IMR-90 (cell line): ENCODE data around the gene GABRA4. TPM values are rescaled to one million over a fixed set of nuclear protein-coding genes. Genes with fewer than 3 reads are reported as not detected.

Experiments
- ATAC-seq: fragments of 200-7000 bp; cut with Tn5 transposase; 2 replicates; pipeline ENCODE4 v1.9.1; 2020; ENCODE audit warnings: low read depth, mild to moderate bottlenecking, moderate library complexity
- BruUV-seq: library from RNA; stranded (reverse); fragments of 400-500 nt; replicated peaks from 2 replicates; lab custom pipeline; 2021; lab: Mats Ljungman, UMichigan
- CTCF ChIA-PET: fragments of 300-600 bp; formaldehyde crosslinking; extraction: SDS; loops from one replicate; lab custom pipeline; 2021; ENCODE audit warnings: antibody characterized with exemption; lab: Yijun Ruan, JAX
- POLR2A ChIA-PET: fragments of 300-600 bp; sonication (Branson Sonifier 250); formaldehyde crosslinking; loops from one replicate; lab custom pipeline; 2022; ENCODE audit warnings: antibody characterized with exemption; ENCODE audit not compliant: unreplicated experiment; lab: Charles Lee
- DNase-seq: peaks from one replicate; pipeline ENCODE4 v3.0.0; 2013
- H2AFZ ChIP-seq: replicated peaks from 2 replicates; pipeline ENCODE3; 2013; ENCODE audit warnings: low read length, mild to moderate bottlenecking; ENCODE audit not compliant: poor library complexity
- H2AK5ac ChIP-seq: 2 replicates; pipeline ENCODE4 v1.6.1; 2013; ENCODE audit warnings: low read depth, low read length, inconsistent platforms
- H2AK9ac ChIP-seq: replicated peaks from 2 replicates; pipeline ENCODE3; 2013; ENCODE audit warnings: mild to moderate bottlenecking, low read depth, low read length, moderate library complexity; ENCODE audit not compliant: poor library complexity
- H2BK120ac ChIP-seq: 2 replicates; pipeline ENCODE4 v1.6.1; 2013; ENCODE audit warnings: low read depth, low read length, inconsistent platforms
- H2BK15ac ChIP-seq: 3 replicates; pipeline ENCODE4 v1.6.1; 2013; ENCODE audit warnings: low read depth, low read length, inconsistent platforms
- H2BK20ac ChIP-seq: 2 replicates; pipeline ENCODE4 v1.6.1; 2013; ENCODE audit warnings: low read depth, mild to moderate bottlenecking, inconsistent platforms, low read length, moderate library complexity
- H2BK5ac ChIP-seq: 2 replicates; pipeline ENCODE4 v1.6.1; 2013; ENCODE audit warnings: mild to moderate bottlenecking, low read depth, low read length, inconsistent platforms; ENCODE audit not compliant: poor library complexity, severe bottlenecking
- H3K14ac ChIP-seq: replicated peaks from 2 replicates; pipeline ENCODE4 v1.6.1; 2013; ENCODE audit warnings: low read depth, low read length, inconsistent platforms
- H3K18ac ChIP-seq: 2 replicates; pipeline ENCODE4 v1.6.1; 2013; ENCODE audit warnings: low read depth, low read length, control low read depth
- H3K23ac ChIP-seq: 2 replicates; pipeline ENCODE4 v1.6.1; 2013; ENCODE audit warnings: low read depth, low read length, inconsistent platforms
- H3K27ac ChIP-seq: 2 replicates; pipeline ENCODE4 v1.5.1; 2013; ENCODE audit warnings: mild to moderate bottlenecking, control low read depth, low read length; ENCODE audit not compliant: insufficient read depth
- H3K27me3 ChIP-seq: 2 replicates; pipeline ENCODE4 v1.6.1; 2013; ENCODE audit warnings: low read length; ENCODE audit not compliant: control insufficient read depth, insufficient read depth
- H3K36me3 ChIP-seq: 2 replicates; pipeline ENCODE4 v1.6.1; 2013; ENCODE audit warnings: low read length, mixed read lengths; ENCODE audit not compliant: control insufficient read depth, insufficient read depth
- H3K4ac ChIP-seq: 2 replicates; pipeline ENCODE4 v1.6.1; 2013; ENCODE audit warnings: low read depth, low read length, inconsistent platforms
- H3K4me1 ChIP-seq: 2 replicates; pipeline ENCODE4 v1.6.1; 2013; ENCODE audit warnings: low read length, mixed read lengths; ENCODE audit not compliant: control insufficient read depth, insufficient read depth
- H3K4me2 ChIP-seq: 2 replicates; pipeline ENCODE4 v1.6.1; 2013; ENCODE audit warnings: low read depth, mild to moderate bottlenecking, control low read depth, low read length, moderate library complexity
- H3K4me3 ChIP-seq: 2 replicates; pipeline ENCODE4 v1.5.1; 2013; ENCODE audit warnings: low read depth, mild to moderate bottlenecking, control low read depth, low read length, moderate library complexity; ENCODE audit not compliant: insufficient read depth
- H3K56ac ChIP-seq: 2 replicates; pipeline ENCODE4 v1.6.1; 2013; ENCODE audit warnings: low read length, inconsistent platforms; ENCODE audit not compliant: insufficient read depth; ENCODE audit errors: extremely low read depth
- H3K79me1 ChIP-seq, 2 experiments: 2 replicates each; pipeline ENCODE4 v1.6.1; 2013; ENCODE audit warnings: low read length in 2 of 2, inconsistent platforms in 1 of 2, low read depth in 1 of 2
- H3K9ac ChIP-seq: 2 replicates; pipeline ENCODE4 v1.6.1; 2013; ENCODE audit warnings: low read depth, low read length, control low read depth
- H3K9me1 ChIP-seq: 2 replicates; pipeline ENCODE4 v1.6.1; 2013; ENCODE audit warnings: low read length, inconsistent platforms; ENCODE audit not compliant: insufficient read depth
- H3K9me3 ChIP-seq: 2 replicates; pipeline ENCODE4 v1.6.1; 2013; ENCODE audit warnings: low read length; ENCODE audit not compliant: control insufficient read depth, insufficient read depth
- H4K20me1 ChIP-seq: 2 replicates; pipeline ENCODE4 v1.6.1; 2013; ENCODE audit warnings: low read length, inconsistent platforms; ENCODE audit not compliant: insufficient read depth
- H4K5ac ChIP-seq: 2 replicates; pipeline ENCODE4 v1.6.1; 2013; ENCODE audit warnings: mild to moderate bottlenecking, low read depth, low read length, control low read depth
- H4K8ac ChIP-seq, 2 experiments: 2 replicates each; pipeline ENCODE4 v1.6.1; 2013; ENCODE audit warnings: low read depth in 2 of 2, low read length in 2 of 2, control low read depth in 1 of 2, inconsistent platforms in 1 of 2
- H4K91ac ChIP-seq: 2 replicates; pipeline ENCODE4 v1.6.1; 2013; ENCODE audit warnings: low read depth, low read length, inconsistent platforms; ENCODE audit not compliant: insufficient read depth
- CHD1 ChIP-seq: IDR thresholded peaks from 2 replicates; pipeline ENCODE4 v1.6.1; 2012; ENCODE audit warnings: low read depth, low read length, improper control_type of control experiment
- MAFK ChIP-seq: IDR thresholded peaks from 2 replicates; pipeline ENCODE4 v1.6.1; 2012; ENCODE audit warnings: low read depth, low read length, improper control_type of control experiment
- MAZ ChIP-seq: IDR thresholded peaks from 2 replicates; pipeline ENCODE4 v1.6.1; 2012; ENCODE audit warnings: low read depth, mild to moderate bottlenecking, low read length, improper control_type of control experiment, moderate library complexity, borderline replicate concordance
- MXI1 ChIP-seq: IDR thresholded peaks from 2 replicates; pipeline ENCODE4 v1.6.1; 2012; ENCODE audit warnings: low read depth, mild to moderate bottlenecking, low read length, moderate library complexity, borderline replicate concordance
- RCOR1 ChIP-seq: IDR thresholded peaks from 2 replicates; pipeline ENCODE4 v1.6.1; 2012; ENCODE audit warnings: mild to moderate bottlenecking, low read length, improper control_type of control experiment; ENCODE audit not compliant: insufficient replicate concordance
- RFX5 ChIP-seq: IDR thresholded peaks from 2 replicates; pipeline ENCODE4 v1.8.0; 2012; ENCODE audit warnings: low read depth, mild to moderate bottlenecking, low read length, moderate library complexity
- SMC3 ChIP-seq: fragments of 150-350 bp; IDR thresholded peaks from 2 replicates; pipeline ENCODE4 v1.6.1; 2016; ENCODE audit warnings: low read depth, mild to moderate bottlenecking, antibody characterized with exemption, low read length, moderate library complexity
- USF2 ChIP-seq: fragments of 150-350 bp; IDR thresholded peaks from 2 replicates; pipeline ENCODE4 v1.6.1; 2017; ENCODE audit warnings: mild to moderate bottlenecking, antibody characterized with exemption, low read length, low read depth
- WGBS, 2 experiments: methylation state at CpG; one replicate each; pipeline versions ENCODE4 v1.1.5 to v1.1.7; 2013; ENCODE audit warnings: missing lambda C conversion rate in 2 of 2; ENCODE audit not compliant: insufficient read length in 1 of 2; ENCODE audit errors: extremely low coverage in 2 of 2; 5-methylcytosine and 5-hydroxymethylcytosine counted together
- dilution Hi-C: fragments of 300-500 bp; cut with HindIII; formaldehyde crosslinking; loops from one replicate; pipeline ENCODE4 v1.14.3; 2018; ENCODE audit warnings: low sequenced_read_pairs; ENCODE audit not compliant: unreplicated experiment
- in situ Hi-C: fragments of 300-500 bp; cut with MboI; formaldehyde crosslinking; loops from 3 replicates; pipeline ENCODE4 v1.14.3; 2019; ENCODE audit warnings: low sequenced_read_pairs, inconsistent platforms, mixed read lengths
- intact Hi-C: fragments of 100-400 bp; cut with micrococcal nuclease; formaldehyde crosslinking; loops from 2 replicates; pipeline ENCODE4 v1.10.0; 2022
- polyA plus RNA-seq, 3 experiments: library from polyadenylated mRNA; depleted of rRNA; stranded (reverse); fragments of >200 nt; gene quantifications; 2 replicates each; pipeline ENCODE4 v1.2.3, GENCODE V29; 2012; ENCODE audit warnings: low replicate concordance in 1 of 3
- total RNA-seq: library from RNA; depleted of rRNA; stranded (reverse); fragments of >200 nt; gene quantifications from 2 replicates; pipeline ENCODE4 v1.2.3, GENCODE V29; 2012

GABRA4 gene
- total and polyA plus RNA-seq, 2 of the 4 experiments (the other 2 are of a cell fraction): 1.1 to 1.8 TPM

GRCh38 chr4:47013373-47013772 lies 20.0 kb upstream of the GABRA4 start:
- H3K27ac ChIP-seq: no peak overlapping the region
- no peak overlapping the region for H4K8ac ChIP-seq
- H3K36me3 ChIP-seq: no peaks in the 10 kb centered on the region
- BruUV-seq: no TSS peak
- ChIA-PET CTCF (no interaction called here), POLR2A (no interaction called here)
- H3K79me1 ChIP-seq: no peaks in the 10 kb centered on the region
- DNase-seq (no peak), ATAC-seq (no peak)
- no peaks in the 10 kb centered on the region for H3K27me3 ChIP-seq
- no peak overlapping the region for H2BK120ac ChIP-seq
- no peak overlapping the region for H2BK15ac ChIP-seq
- TF ChIP-seq MXI1 (no peak), USF2 (no peak), RFX5 (no peak), CHD1 (no peak), RCOR1 (no peak), MAFK (peak; percentile 49), SMC3 (no peak), MAZ (no peak)
- no peaks in the 10 kb centered on the region for H4K20me1 ChIP-seq
- no peak overlapping the region for H2AK9ac ChIP-seq
- dilution Hi-C loops: no loop called here
- H2BK20ac ChIP-seq: no peak overlapping the region
- no peak overlapping the region for H2BK5ac ChIP-seq
- no peak overlapping the region for H3K4ac ChIP-seq
- H3K23ac ChIP-seq: no peak overlapping the region
- H3K14ac ChIP-seq: no peak overlapping the region
- H3K18ac ChIP-seq: no peak overlapping the region
- intact Hi-C loops: no loop called here
- no peaks in the 10 kb centered on the region for H3K9me3 ChIP-seq
- H3K56ac ChIP-seq: no peak overlapping the region
- H3K4me3 ChIP-seq: no peak overlapping the region
- no peak overlapping the region for H4K5ac ChIP-seq
- H4K91ac ChIP-seq: no peak overlapping the region
- WGBS, 2 experiments: no CpG with 5 or more reads among the region's 3 CpGs
- H2AFZ ChIP-seq: no peak overlapping the region
- in situ Hi-C loops: no loop called here
- H3K9me1 ChIP-seq: peaks cover 5% of the 10 kb centered on the region; the same call in 1 of the 2 replicates
- H3K9ac ChIP-seq: no peak overlapping the region
- H3K4me1 ChIP-seq: peaks cover 3% of the 10 kb centered on the region; the same call in 1 of the 2 replicates
- no peak overlapping the region for H2AK5ac ChIP-seq
- no peak overlapping the region for H3K4me2 ChIP-seq
